ENCODE measurements around the gene RAB27A. TPM values are rescaled to one million over a fixed set of nuclear protein-coding genes. Genes with fewer than 3 reads are reported as not detected.

Gene RAB27A
- 6.3 and 9.4 TPM in 2 replicates for total RNA-seq (2014; rRNA removed)
- percentile 53 among the genes with signal in this experiment for Bru-seq, nascent RNA
- percentile 50 among the genes with signal in this experiment for BruChase-seq, experiment 1, labeled RNA remaining after a 6-hour chase
- percentile 50 among the genes with signal in this experiment for BruChase-seq, experiment 2, labeled RNA remaining after a 2-hour chase
- long read RNA-seq, partial matches to known transcripts: 0 of 5 reads
- long read RNA-seq, other reads (novel, unspliced or antisense): 2 of 5 reads

DNA sequence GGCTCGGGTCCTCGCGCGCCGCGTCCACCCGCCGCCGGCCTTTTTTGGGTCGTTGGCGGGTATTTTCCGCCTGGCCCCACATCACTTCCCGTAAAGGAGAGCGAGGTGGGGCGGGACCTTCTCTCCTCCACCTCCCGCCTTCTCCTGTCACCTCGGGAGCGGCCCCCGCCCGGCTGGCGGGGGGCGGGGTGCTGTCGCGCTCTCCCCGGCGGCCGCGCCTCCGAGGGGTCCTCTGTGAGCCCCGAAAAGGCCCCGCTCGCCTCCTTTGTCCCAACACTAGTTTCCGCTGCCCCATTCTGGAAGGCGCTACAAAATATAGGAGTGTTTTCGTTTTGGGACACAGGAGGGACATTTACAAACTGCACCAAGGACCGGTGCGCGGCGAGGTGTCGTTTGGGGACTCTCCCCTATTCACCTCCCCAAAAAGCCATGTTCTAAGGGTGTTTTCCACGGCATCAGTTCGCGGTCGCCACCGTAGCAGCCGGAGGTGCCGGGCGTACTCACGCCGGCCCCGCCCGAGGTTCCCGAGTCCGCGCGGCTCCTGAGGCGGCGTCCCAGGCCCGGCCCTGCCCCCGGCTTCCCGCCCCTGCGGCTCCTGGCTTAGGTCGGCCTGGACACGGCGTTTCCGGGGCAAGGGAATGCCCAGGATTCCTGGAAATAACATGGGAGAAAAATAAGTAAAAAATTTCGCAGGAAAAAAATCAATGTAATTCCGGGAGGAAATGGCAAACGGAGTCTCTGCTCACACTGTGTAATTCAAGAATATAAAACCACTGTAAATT, at the start of gene RAB27A:
TSS of gene RAB27A (minus strand) at position 68 of the 782 bp plus-strand sequence. CDS start 54,879 bp downstream, outside the sequence.
- intact Hi-C loops (cut with micrococcal nuclease): loop anchor here (1.0 to 5.0 kb wide), 4 partner anchors 41 to 145 kb away; partner anchors contain the start of gene RSL24D1
- ChIA-PET CTCF (no interaction called here), POLR2A (ENCODE audit: unreplicated experiment) (no interaction called here)
- H3K4me3 ChIP-seq (ENCODE audit: low read length): peak within 1 kb of the TSS; percentile 98
- peak within 1 kb of the TSS; percentile 87 for H3K9ac ChIP-seq (ENCODE audit: low read length)
- no peaks in the 10 kb centered on the region; the same call in 1 of the 2 replicates for H3K79me2 ChIP-seq (ENCODE audit: low read length)
- H3K4me1 ChIP-seq (ENCODE audit: insufficient read depth, low read length): peaks cover 10% of the 10 kb centered on the region; the same call in 1 of the 2 replicates
- no peaks in the 10 kb centered on the region for H4K20me1 ChIP-seq (ENCODE audit: low read length)
- peak within 1 kb of the TSS; percentile 45 for H3K27ac ChIP-seq (ENCODE audit: low read length)
- H3K9me2 ChIP-seq (replicated peaks; ENCODE audit: low read length): no peaks in the 10 kb centered on the region
- H3K9me3 ChIP-seq (ENCODE audit: low read length): no peaks in the 10 kb centered on the region
- peak; percentile 89 for ATAC-seq
- no peak for TF ChIP-seq EZH2 (IDR thresholded peaks at IDR 0.05; ENCODE audit: low read length, unreplicated experiment)
- TF ChIP-seq, protein P1, sequence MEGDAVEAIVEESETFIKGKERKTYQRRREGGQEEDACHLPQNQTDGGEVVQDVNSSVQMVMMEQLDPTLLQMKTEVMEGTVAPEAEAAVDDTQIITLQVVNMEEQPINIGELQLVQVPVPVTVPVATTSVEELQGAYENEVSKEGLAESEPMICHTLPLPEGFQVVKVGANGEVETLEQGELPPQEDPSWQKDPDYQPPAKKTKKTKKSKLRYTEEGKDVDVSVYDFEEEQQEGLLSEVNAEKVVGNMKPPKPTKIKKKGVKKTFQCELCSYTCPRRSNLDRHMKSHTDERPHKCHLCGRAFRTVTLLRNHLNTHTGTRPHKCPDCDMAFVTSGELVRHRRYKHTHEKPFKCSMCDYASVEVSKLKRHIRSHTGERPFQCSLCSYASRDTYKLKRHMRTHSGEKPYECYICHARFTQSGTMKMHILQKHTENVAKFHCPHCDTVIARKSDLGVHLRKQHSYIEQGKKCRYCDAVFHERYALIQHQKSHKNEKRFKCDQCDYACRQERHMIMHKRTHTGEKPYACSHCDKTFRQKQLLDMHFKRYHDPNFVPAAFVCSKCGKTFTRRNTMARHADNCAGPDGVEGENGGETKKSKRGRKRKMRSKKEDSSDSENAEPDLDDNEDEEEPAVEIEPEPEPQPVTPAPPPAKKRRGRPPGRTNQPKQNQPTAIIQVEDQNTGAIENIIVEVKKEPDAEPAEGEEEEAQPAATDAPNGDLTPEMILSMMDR (conservative IDR thresholded peaks at IDR 0.05; ENCODE audit: low read depth, low read length): no peak
- no peak for TF ChIP-seq EZH2phosphoT487 (IDR thresholded peaks at IDR 0.05; ENCODE audit: borderline replicate concordance, low read length)
- peak within 1 kb of the TSS; percentile 99 for H2AFZ ChIP-seq (ENCODE audit: low read length)
- DNase-seq: peak; percentile 64
- peak within 1 kb of the TSS; percentile 86 for H3K4me2 ChIP-seq (ENCODE audit: low read length)
- no peaks in the 10 kb centered on the region for H3F3A ChIP-seq (ENCODE audit: low read length, unreplicated experiment)
- H3K36me3 ChIP-seq (ENCODE audit: low read depth, low read length): no peaks in the 10 kb centered on the region
- no peaks in the 10 kb centered on the region for H3K27me3 ChIP-seq (ENCODE audit: low read length)
- no TSS peak for BruUV-seq (replicated peaks)

DNA sequence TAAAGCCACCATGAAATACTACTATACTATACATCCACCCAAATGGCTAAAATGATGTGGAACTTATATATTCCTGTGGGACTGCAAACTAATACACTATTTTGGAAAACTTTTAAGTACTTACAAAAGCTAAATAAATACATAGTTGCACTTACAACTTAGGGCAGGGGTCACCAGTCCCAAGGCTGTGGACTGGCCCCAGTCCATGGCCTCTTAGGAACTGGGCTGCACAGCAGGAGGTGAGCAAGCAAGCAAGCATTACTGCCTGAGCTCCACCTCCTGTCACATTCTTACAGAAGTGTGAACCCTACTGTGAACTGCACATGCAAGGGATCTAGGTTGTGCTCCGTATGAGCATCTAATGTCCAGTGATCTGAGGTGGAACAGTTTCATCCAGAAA, 47.5 kb upstream of the RAB27A start:
- peaks cover 20% of the 10 kb centered on the region for H3K4me1 ChIP-seq (ENCODE audit: insufficient read depth, low read length)
- H3K9me2 ChIP-seq (replicated peaks; ENCODE audit: low read length): no peaks in the 10 kb centered on the region
- no peaks in the 10 kb centered on the region for H3K79me2 ChIP-seq (ENCODE audit: low read length)
- DNase-seq (no peak), ATAC-seq (no peak)
- BruUV-seq (replicated peaks): no TSS peak
- TF ChIP-seq, protein P1 (conservative IDR thresholded peaks at IDR 0.05; ENCODE audit: low read depth, low read length): no peak
- TF ChIP-seq EZH2 (IDR thresholded peaks at IDR 0.05; ENCODE audit: low read length, unreplicated experiment) (no peak), EZH2phosphoT487 (IDR thresholded peaks at IDR 0.05; ENCODE audit: borderline replicate concordance, low read length) (no peak)
- intact Hi-C loops (cut with micrococcal nuclease): no loop called here
- no peak overlapping the region for H3K9ac ChIP-seq (ENCODE audit: low read length)
- H3K27ac ChIP-seq (ENCODE audit: low read length): no peak overlapping the region
- peaks cover 6% of the 10 kb centered on the region; the same call in 1 of the 2 replicates for H3K36me3 ChIP-seq (ENCODE audit: low read depth, low read length)
- H3K4me3 ChIP-seq (ENCODE audit: low read length): no peak overlapping the region
- H4K20me1 ChIP-seq (ENCODE audit: low read length): no peaks in the 10 kb centered on the region
- H3F3A ChIP-seq (ENCODE audit: low read length, unreplicated experiment): no peaks in the 10 kb centered on the region
- ChIA-PET CTCF (no interaction called here), POLR2A (ENCODE audit: unreplicated experiment) (no interaction called here)
- H3K9me3 ChIP-seq (ENCODE audit: low read length): no peaks in the 10 kb centered on the region
- H2AFZ ChIP-seq (ENCODE audit: low read length): no peak overlapping the region
- no peaks in the 10 kb centered on the region for H3K27me3 ChIP-seq (ENCODE audit: low read length)
- no peak overlapping the region for H3K4me2 ChIP-seq (ENCODE audit: low read length)

Measured in PC-3 (cell line).